AG04449 (cell line): Measurements from ENCODE around the gene ITGB6.

Source experiments
- CTCF ChIA-PET: fragments of 350-600 bp; formaldehyde crosslinking; extraction: SDS; loops from one replicate; lab custom pipeline; 2021; ENCODE audit warnings: antibody characterized with exemption; lab: Yijun Ruan, JAX
- POLR2A ChIA-PET: fragments of 400-600, 350-600 bp; formaldehyde crosslinking; extraction: SDS; loops from one replicate; lab custom pipeline; 2020; ENCODE audit warnings: antibody characterized with exemption, inconsistent platforms; lab: Yijun Ruan, JAX
- DNase-seq: peaks from one replicate; pipeline ENCODE4 v3.0.0-alpha.2; 2010; ENCODE audit warnings: low read depth, low spot score
- H3K4me3 ChIP-seq: 2 replicates; pipeline ENCODE4 v1.5.1; 2011; ENCODE audit warnings: low read depth, mild to moderate bottlenecking, control low read depth, low read length
- TF ChIP-seq, protein P1 (sequence below): IDR thresholded peaks from one replicate; pipeline ENCODE4 v1.5.1; 2011; ENCODE audit warnings: mild to moderate bottlenecking, moderate library complexity, low read length, control low read depth, inconsistent platforms; ENCODE audit not compliant: insufficient read depth; ENCODE audit errors: missing control alignments

Gene ITGB6

DNA sequence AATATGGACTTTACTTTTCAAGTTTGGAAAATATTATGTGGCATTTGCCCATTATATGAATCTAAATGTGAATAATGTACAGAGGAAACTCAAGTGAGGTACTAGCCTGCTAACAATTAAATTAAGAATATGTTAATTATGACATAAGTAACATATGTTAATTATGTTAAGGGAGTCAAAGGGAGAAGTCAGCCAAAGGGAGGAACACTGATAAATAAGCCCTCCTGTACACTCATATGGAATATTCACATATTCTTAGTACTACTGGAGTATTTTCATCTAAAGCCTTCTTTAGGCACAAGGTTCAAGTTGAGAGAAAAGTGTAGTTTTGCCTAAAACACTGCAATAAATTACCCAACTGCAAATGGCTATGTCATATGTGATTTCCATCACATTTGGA is 30.1 kb downstream of the ITGB6 start:
- TF ChIP-seq, protein P1, sequence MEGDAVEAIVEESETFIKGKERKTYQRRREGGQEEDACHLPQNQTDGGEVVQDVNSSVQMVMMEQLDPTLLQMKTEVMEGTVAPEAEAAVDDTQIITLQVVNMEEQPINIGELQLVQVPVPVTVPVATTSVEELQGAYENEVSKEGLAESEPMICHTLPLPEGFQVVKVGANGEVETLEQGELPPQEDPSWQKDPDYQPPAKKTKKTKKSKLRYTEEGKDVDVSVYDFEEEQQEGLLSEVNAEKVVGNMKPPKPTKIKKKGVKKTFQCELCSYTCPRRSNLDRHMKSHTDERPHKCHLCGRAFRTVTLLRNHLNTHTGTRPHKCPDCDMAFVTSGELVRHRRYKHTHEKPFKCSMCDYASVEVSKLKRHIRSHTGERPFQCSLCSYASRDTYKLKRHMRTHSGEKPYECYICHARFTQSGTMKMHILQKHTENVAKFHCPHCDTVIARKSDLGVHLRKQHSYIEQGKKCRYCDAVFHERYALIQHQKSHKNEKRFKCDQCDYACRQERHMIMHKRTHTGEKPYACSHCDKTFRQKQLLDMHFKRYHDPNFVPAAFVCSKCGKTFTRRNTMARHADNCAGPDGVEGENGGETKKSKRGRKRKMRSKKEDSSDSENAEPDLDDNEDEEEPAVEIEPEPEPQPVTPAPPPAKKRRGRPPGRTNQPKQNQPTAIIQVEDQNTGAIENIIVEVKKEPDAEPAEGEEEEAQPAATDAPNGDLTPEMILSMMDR: no peak
- H3K4me3 ChIP-seq: no peak overlapping the region
- no peak for DNase-seq
- CTCF ChIA-PET: interaction anchor here (1.0 kb wide), 1 partner anchor 40 kb away, joined by 3 read pairs; no protein-coding TSS in a partner anchor
- POLR2A ChIA-PET: no interaction called here

DNA sequence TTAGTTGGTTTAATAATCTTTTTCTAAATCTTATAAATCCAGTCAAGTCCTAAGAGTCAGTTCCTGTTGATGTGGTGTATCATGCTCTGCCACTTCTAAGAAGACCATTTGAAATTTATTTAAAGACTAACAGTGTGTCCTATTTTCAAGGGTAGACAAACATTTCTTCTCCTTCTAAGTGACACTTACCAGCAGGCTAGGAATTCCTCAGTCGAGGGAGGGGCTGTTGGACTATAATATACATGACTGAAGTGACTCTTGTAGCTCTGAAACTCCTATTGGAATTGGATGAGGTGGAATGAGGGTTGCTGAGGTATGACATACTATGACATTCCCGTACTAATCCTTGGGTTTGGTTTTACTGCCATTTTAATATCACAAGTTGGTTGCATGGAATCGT is 30.6 kb downstream of the ITGB6 start:
- ChIA-PET CTCF (interaction anchor here (1.0 kb wide), 1 partner anchor 40 kb away, joined by 3 read pairs; no protein-coding TSS in a partner anchor), POLR2A (no interaction called here)
- TF ChIP-seq, protein P1: no peak
- no peak for DNase-seq
- H3K4me3 ChIP-seq: no peak overlapping the region

DNA sequence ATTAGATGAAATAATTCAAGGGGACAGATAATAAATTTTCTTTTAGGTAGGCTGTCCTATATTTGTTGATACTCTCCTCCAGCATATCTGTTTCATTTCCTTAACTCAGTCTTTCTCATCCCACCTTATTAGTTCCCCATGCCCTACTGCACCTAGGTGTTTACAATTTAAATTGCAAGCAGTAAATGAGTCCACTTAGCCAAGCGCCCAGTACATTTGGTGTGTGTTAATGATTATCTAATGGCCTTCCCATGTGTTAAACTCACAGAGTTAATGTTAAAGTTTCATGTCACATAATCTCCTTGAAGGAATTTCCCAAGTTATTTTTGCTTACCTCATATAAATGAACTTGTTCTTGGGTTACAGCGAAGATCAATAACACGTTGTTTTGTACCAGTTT is 31.2 kb downstream of the ITGB6 start:
- ChIA-PET CTCF (interaction anchor here (1.1 kb wide), 1 partner anchor 24 kb away, joined by 3 read pairs; no protein-coding TSS in a partner anchor), POLR2A (no interaction called here)
- TF ChIP-seq, protein P1: no peak
- no peak overlapping the region for H3K4me3 ChIP-seq
- DNase-seq: no peak

DNA sequence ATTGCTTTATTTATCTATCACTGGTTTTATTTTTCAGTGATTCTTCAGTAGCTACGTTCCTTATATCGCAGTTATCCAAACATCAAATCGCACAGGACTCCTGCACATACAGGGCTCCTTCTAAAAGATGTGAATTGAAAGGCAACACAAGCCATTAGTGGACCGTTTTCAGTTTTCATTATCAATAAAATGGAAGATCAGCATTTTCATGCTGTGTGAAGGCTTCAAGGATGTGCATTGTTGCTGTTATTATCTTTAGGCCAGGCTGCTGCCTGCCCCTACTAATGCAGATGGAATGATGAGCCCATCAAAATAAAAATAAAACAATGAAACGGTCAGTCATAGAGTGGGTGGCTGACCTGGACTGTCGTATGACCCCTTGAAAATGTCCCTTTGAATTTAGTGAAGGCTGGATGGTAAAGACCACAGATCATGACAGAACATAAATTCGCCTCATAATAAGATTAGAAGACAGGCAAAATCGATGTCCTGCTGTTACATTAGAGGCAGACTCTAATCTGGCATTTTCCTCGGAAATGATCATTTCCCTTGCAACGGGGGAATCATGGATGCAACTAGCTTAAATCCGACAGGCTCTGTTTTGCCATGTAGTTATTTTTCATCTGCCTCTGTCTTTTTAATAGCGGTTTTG is 32.9 kb downstream of the ITGB6 start:
- TF ChIP-seq, protein P1: no peak

DNA sequence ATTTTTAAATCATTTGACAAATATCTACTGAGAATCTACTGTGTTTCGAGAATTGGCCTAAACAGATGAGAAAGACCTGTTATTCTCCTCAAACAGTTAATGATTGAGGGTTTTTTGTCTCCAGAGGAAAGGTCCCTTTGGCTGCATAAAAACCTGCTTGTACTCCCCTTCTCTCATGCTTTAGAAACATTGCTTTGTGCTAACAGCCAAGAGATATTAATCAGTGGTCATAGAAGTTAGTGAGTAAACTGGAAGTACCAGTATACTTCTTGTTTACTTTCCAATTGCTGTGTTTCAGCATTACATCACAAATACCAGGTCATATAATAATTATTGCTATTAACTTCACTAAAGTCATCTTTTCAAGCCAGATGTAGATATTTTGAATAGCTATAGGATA is 34.1 kb downstream of the ITGB6 start:
- ChIA-PET POLR2A (no interaction called here), CTCF (no interaction called here)
- TF ChIP-seq, protein P1: no peak
- no peak for DNase-seq
- H3K4me3 ChIP-seq: no peak overlapping the region

More for the DNA sequence above, 32.9 kb downstream of the ITGB6 start:
- DNase-seq: no peak
- POLR2A ChIA-PET: no interaction called here
- CTCF ChIA-PET: no interaction called here
- no peak overlapping the region for H3K4me3 ChIP-seq

DNA sequence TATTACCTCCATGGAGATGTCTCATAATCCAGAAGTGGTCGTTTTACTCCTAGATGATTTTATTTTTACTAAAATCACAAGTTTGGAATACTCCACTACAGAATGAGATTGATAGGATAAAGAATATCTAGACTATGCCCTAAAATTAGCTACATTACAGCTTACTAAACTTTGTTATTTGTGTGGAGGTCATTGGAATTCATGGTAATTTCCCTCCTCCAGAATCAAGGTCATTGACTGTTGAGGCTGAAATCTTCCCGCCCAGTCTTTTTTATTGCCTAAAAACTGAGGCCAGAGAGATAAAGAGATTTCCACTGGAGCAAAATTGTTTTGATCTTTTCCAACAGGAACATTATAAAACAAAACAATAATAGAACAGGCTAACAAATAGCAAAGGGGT is 35.0 kb downstream of the ITGB6 start:
- TF ChIP-seq, protein P1: no peak
- no peak overlapping the region for H3K4me3 ChIP-seq
- ChIA-PET POLR2A (no interaction called here), CTCF (no interaction called here)
- no peak for DNase-seq
